Measurements from ENCODE around the gene NCEH1.

DNA sequence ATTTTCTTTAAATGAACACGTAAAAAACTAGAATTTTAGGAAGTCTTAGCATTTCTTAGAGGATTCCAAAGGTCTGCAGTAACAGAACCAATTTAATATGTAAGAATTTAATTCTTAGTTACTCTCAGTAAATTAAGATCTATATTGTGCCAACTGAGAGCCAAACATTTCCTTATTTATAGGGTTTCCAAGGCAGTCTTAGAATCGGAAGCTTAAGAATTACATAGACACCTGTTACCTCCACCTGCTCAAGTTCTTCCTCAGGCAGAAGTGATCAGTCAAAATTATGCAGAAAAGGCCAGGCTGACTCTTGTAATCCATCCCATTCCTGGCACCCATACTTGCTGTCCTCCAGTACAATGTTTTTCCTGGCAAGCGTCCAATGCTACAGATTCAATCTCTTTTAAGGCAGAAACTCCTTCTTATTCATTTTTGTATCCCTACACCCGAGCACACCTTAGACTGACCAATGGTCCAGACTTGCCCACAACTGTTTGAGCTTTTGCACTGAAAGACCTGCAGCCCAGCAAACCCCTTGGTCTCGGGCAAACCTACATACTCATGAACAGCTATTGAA lies 64.3 kb downstream of the NCEH1 start:
- TF ChIP-seq CTCF (IDR thresholded peaks at IDR 0.05 in 2 of 3, conservative IDR thresholded peaks at IDR 0.05 in 1 of 3; ENCODE audit: borderline replicate concordance in 1 of 3, insufficient read depth in 1 of 3, low read depth in 2 of 3, low read length in 2 of 3) (no peak), EZH2 (IDR thresholded peaks at IDR 0.05) (no peak), POLR2AphosphoS5 (IDR thresholded peaks at IDR 0.05; ENCODE audit: low read depth, low read length) (no peak), ELF1 (IDR thresholded peaks at IDR 0.05; ENCODE audit: borderline replicate concordance, low read depth) (no peak), EGR1 (IDR thresholded peaks at IDR 0.05; ENCODE audit: low read depth) (no peak), POLR2A (IDR thresholded peaks at IDR 0.05; ENCODE audit: borderline replicate concordance, extremely low read depth, insufficient read depth, insufficient read length) (no peak), MAX (IDR thresholded peaks at IDR 0.05) (no peak), SRF (IDR thresholded peaks at IDR 0.05; ENCODE audit: low read depth) (no peak), CEBPB (IDR thresholded peaks at IDR 0.05; ENCODE audit: low read depth) (no peak), YY1 (IDR thresholded peaks at IDR 0.05; ENCODE audit: extremely low read depth, insufficient replicate concordance, low read depth, low read length) (no peak)

Measured in HCT116 (cell line).